Heart left ventricle (tissue), 13 donors: ENCODE results near the gene TUBB.

ENCODE experiments used
- CTCF ChIP-seq, 12 donors: fragments of 200-600 bp; sonication (generic) in 4 of 12; IDR thresholded peaks; one replicate each; pipeline versions ENCODE4 v1.5.0 to v1.8.0; 2018 to 2022; ENCODE audit warnings: antibody characterized with exemption in 12 of 12, mild to moderate bottlenecking in 5 of 12
- POLR2A ChIP-seq, 2 donors: fragments of 450-650 bp; IDR thresholded peaks; one replicate each; pipeline ENCODE4 v1.6.1; 2017; ENCODE audit warnings: antibody characterized with exemption in 2 of 2, mild to moderate bottlenecking in 2 of 2, moderate library complexity in 2 of 2
- donor health status: ischemic (EF 13 %, LVEDD 7.1; RV severe dilation, severe dysfunction).
- donor health status: DM: no; HTN: yes; CAD: no.
- donor health status: DM: no; HTN: no; CAD: no.
- donor health status: ischemic (EF 25% LVEDD 6.9; RV normal size, moderate dysfunction).
- donor health status: ischemic (EF 25% LVEDD 5.7; RV mildly dilated, moderate dysfunction).
- donor health status: ischemic (EF 35%, LVEDD 5.7; RV mildly dilated, moderate dysfunction).
- donor health status: nonischemic (EF 11% LVEDD 7.7; RV severe dilation, severe dysfunction).
- donor health status: DM: yes; HTN: yes; CAD: no.
- donor health status: PGD.
- donor health status: ischemic (EF 29% LVEDD 5.4; RV normal size, mild dysfunction).
- donor health status: nonischemic (EF 23%, LVEDD 6.1; RV moderate dilation, normal function).

GRCh38 chr6:30696432-30696831 is 23.7 kb upstream of the TUBB start:
- TF ChIP-seq CTCF (IDR thresholded peaks at IDR 0.05) (no peak), POLR2A (IDR thresholded peaks at IDR 0.05) (no peak)
